Thoracic aorta endothelial cell (primary cell): ENCODE data around the gene KCNJ10. TPM values are rescaled to one million over a fixed set of nuclear protein-coding genes. Genes with fewer than 3 reads are reported as not detected.

ENCODE experiments used
- total RNA-seq: library from RNA; depleted of rRNA; stranded (reverse); fragments of >200 nt; gene quantifications from 2 replicates; pipeline ENCODE4 v1.2.3, GENCODE V29; 2012

Gene KCNJ10
- total RNA-seq: not detected in 2 replicates

DNA sequence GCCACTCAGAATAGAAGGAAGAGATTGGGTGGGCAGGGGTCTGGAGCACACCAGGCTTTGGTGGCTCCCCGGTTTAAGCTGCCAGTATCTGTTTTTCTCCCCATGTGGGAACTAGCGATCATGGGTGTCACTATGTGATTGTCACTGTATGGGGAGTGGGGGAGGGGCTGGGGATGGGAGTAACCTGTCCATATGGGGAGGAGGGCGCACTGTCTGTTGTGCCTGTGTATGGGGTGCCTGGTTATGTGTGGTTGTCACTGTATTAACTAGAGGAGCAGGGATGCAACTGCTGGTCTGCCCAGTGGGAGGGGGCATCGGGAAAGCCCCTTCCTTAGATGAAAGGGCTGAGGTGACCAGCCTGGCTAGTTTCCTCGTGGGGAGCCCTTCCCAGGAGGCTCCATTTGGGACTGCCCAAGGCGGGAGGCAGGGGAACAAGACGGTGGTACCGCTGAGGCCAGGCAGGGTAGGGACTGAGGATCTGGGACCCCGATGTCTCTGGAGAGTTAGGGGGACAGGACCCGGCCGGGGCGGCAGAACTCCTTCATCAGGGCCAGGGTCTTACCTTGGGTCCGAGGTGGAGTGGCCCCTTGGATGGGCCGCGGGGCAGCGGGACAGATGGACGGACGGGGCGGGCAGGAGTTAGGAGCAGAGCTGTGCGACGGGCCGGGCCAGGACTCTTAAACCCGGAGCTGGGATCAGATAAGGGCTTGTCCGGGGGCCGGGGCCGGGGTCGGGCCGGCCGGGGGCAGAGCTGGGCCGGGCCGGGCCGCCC, at the start of gene KCNJ10:
Gene KCNJ10, minus strand, starts transcription at position 701 of the 772 bp plus-strand sequence. CDS start 27,628 bp downstream, outside the sequence.

GRCh38 chr1:160115545-160116282, 45.8 kb upstream of the KCNJ10 start, which contains the start of gene ATP1A2:
Gene ATP1A2 (plus strand): TSS chr1:160115759. CDS start chr1:160115862, 103 bp downstream.

GRCh38 chr1:160097911-160098851, 28.2 kb upstream of the KCNJ10 start, which contains the start of gene IGSF8:
Gene IGSF8 (minus strand): TSS chr1:160098619. CDS start chr1:160098472, 147 bp downstream.

GRCh38 chr1:160081261-160081936, 11.4 kb upstream of the KCNJ10 start, which contains the start of gene KCNJ9:
Gene KCNJ9 (plus strand): TSS chr1:160081538. CDS start chr1:160084031, 2,493 bp downstream.

DNA sequence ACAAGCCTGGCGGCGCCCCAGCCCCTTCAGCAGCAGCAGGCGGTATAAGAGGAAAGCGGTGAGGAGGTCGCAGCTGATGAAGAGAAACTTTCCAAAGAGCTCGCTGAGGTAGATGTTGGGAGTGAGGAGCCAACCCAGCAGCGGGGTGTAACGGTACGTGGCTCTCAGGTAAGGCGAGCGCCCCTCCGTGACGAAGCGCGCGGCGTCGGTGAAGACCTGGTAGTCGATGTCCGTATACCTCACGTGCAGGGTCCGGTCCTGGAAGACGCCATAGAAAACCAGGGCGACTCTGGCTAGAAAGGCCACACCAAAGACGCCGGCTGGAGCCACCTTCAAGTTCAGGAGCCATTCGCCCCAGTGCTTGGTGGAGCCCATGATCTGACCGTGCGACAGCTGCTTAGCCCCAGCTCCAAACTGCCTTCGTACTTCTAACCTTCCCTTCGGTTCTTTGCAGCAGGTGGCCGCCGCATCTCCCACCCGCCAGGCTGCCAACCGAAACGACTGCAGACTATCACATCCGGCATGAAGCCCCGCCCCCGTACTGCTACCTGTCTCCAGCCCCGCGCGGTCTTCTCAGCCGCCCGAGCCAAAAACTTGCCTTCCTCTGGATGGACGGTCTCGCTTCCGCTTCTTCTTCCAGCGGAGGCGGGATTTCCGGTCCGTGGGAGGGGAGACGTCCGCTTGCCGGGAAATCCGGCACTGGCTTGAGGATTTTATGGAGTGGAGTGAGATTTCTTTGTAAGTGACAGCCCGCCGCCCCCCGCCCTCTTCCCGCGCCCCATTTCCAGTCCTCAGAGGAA, 38.4 kb downstream of the KCNJ10 start, which contains the start of gene PIGM:
Gene PIGM, minus strand, starts transcription at position 626 of the 800 bp plus-strand sequence. Its CDS starts 251 bp downstream, at position 375.

DNA sequence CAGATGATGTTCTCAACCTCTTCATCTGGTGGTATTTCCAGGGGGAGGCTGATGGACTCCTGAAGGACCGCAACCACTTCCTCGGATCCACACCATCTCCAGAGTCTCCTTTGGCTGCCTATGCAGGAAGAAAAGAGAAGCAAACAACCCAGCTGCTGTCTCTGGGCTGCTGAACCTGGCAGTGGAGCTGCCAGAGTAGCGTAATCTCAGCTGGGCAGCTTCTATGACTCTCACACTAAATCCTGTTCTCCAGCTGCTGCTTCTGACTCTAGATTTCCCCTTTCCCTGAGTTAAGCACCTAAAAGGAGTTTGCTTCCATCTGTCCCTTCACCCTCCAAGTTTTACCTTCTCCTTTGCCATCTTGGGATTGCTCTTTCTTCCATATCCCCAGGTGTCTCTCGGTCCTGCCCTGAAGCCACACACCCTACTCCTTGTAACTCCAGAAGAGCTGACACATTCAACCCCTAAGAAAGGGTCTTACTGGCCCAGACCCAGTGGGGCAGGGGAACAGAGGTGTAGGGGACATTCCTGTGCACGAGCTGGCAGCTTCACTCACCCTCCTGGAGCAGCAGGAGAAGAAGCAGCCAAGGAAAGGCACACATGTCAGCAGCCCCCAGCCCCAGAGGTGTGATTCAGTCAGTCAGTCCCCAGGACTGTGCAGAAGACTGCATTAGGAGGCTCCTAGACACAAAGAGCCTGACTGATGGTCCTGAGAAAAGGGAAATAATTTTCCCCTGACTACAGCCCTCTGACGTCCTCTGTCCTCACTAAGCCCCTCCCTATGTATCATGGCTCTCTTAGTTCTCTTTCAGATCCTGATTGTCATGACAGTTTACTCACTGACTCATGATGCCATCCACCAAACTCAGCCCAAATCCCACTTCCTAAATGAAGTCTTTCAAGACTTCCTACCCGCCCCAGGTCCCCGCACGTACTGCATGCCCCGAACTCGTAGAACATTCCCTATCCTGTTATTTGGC, 116.1 kb downstream of the KCNJ10 start, which contains the start of gene SLAMF9:
Gene SLAMF9, minus strand, starts transcription at position 702 of the 980 bp plus-strand sequence. Its CDS starts 100 bp downstream, at position 602.

Other genes with a start within 250 kb of the KCNJ10 start
- gene SLAMF8, start 243.3 kb downstream of the KCNJ10 start, total RNA-seq: not detected in 2 replicates
- gene VSIG8, start 207.5 kb downstream of the KCNJ10 start, total RNA-seq: not detected in 2 replicates
- 1.1 and 1.6 TPM in 2 replicates for gene CFAP45, start 170.0 kb downstream of the KCNJ10 start, total RNA-seq
- 454 and 578 TPM in 2 replicates for gene TAGLN2, start 144.7 kb downstream of the KCNJ10 start, total RNA-seq
- 0.07 TPM in 1 of 2 replicates, not detected in the other for gene IGSF9, start 124.5 kb downstream of the KCNJ10 start, total RNA-seq
- not detected in 2 replicates for gene SLAMF9, start 115.9 kb downstream of the KCNJ10 start, total RNA-seq
- gene PIGM, start 38.2 kb downstream of the KCNJ10 start, total RNA-seq: 6.5 and 6.9 TPM in 2 replicates
- gene KCNJ9, start 11.4 kb upstream of the KCNJ10 start, total RNA-seq: not detected in 2 replicates
- 7.6 and 9.8 TPM in 2 replicates for gene IGSF8, start 28.5 kb upstream of the KCNJ10 start, total RNA-seq
- not detected in 2 replicates for gene ATP1A2, start 45.6 kb upstream of the KCNJ10 start, total RNA-seq
- gene ATP1A4, start 81.4 kb upstream of the KCNJ10 start, total RNA-seq: not detected in 2 replicates
- gene CASQ1, start 120.4 kb upstream of the KCNJ10 start, total RNA-seq: not detected in 2 replicates
- gene PEA15, start 135.2 kb upstream of the KCNJ10 start, total RNA-seq: 154 and 208 TPM in 2 replicates
- gene DCAF8, start 192.4 kb upstream of the KCNJ10 start, total RNA-seq: 91.8 and 96.1 TPM in 2 replicates
- gene PEX19, start 215.0 kb upstream of the KCNJ10 start, total RNA-seq: 26.6 and 33.9 TPM in 2 replicates